ENCODE results near the gene ICAM3.
"Not testable (repeated sequence)": the region's sequence is repeated elsewhere in the genome, so short reads cannot be mapped to it uniquely, and the experiment has no call there.

The ICAM3 gene
- 0.85 to 22.2 (median 1.9) reads per million in 17 experiments for total RNA-seq

GRCh38 chr19:10339380-10339960 lies at the start of gene ICAM3:
Gene ICAM3, minus strand, starts transcription at chr19:10339624. Its CDS starts 10 bp downstream, at chr19:10339614.
- DNase-seq: peak; percentile 35 to 75 (median 59)

GRCh38 chr19:10388957-10389356 lies 49.5 kb upstream of the ICAM3 start:
- peak; percentile 80 to 93 (median 91) for DNase-seq

GRCh38 chr19:10384580-10384979 lies 45.2 kb upstream of the ICAM3 start:
- no peak for DNase-seq

GRCh38 chr19:10383223-10383499 lies 43.7 kb upstream of the ICAM3 start:
- DNase-seq: not testable (repeated sequence)

GRCh38 chr19:10380313-10381102 lies 41.1 kb upstream of the ICAM3 start, which contains the start of gene TYK2:
Gene TYK2, minus strand, starts transcription at chr19:10380572. Its CDS starts 2,166 bp downstream, at chr19:10378406.
- DNase-seq: peak; percentile 98 to 99 (median 98)

GRCh38 chr19:10379880-10380312 lies 40.5 kb upstream of the ICAM3 start:
- peak in 2 of 4 experiments; percentile 31 to 36 for DNase-seq

GRCh38 chr19:10378124-10378523 lies 38.7 kb upstream of the ICAM3 start:
- DNase-seq: peak in 2 of 4 experiments; percentile 13 to 27

GRCh38 chr19:10377140-10377640 lies 37.8 kb upstream of the ICAM3 start:
- not testable (repeated sequence) for DNase-seq

- peak in 3 of 4 experiments; percentile 47 to 57 (median 50) for DNase-seq
Observed at GRCh38 chr19:10374931-10375330, 35.5 kb upstream of the ICAM3 start.

- peak; percentile 68 to 86 (median 78) for DNase-seq
Observed at GRCh38 chr19:10372690-10373089, 33.3 kb upstream of the ICAM3 start.

- peak in 1 of 4 experiments; percentile 18 for DNase-seq
Observed at GRCh38 chr19:10368101-10368803, 28.8 kb upstream of the ICAM3 start.

GRCh38 chr19:10366950-10367512 lies 27.6 kb upstream of the ICAM3 start:
- not testable (repeated sequence) for DNase-seq

GRCh38 chr19:10365518-10365917 lies 26.1 kb upstream of the ICAM3 start:
- DNase-seq: no peak

- no peak for DNase-seq
Observed at GRCh38 chr19:10364644-10365043, 25.2 kb upstream of the ICAM3 start.

GRCh38 chr19:10363789-10364281 lies 24.4 kb upstream of the ICAM3 start:
- DNase-seq: no peak

- DNase-seq: no peak
Observed at GRCh38 chr19:10362259-10362658, 22.8 kb upstream of the ICAM3 start.

- DNase-seq: no peak
Observed at GRCh38 chr19:10361569-10362011, 22.2 kb upstream of the ICAM3 start.

GRCh38 chr19:10356431-10356830 lies 17.0 kb upstream of the ICAM3 start:
- no peak for DNase-seq

GRCh38 chr19:10353793-10354391 lies 14.5 kb upstream of the ICAM3 start:
- peak in 3 of 4 experiments; percentile 15 to 32 (median 17) for DNase-seq

- no peak for DNase-seq
Observed at GRCh38 chr19:10352764-10353671, 13.6 kb upstream of the ICAM3 start.

GRCh38 chr19:10346509-10346908 lies 7.1 kb upstream of the ICAM3 start:
- DNase-seq: peak; percentile 83 to 95 (median 88)

All from suppressor macrophage (primary cell).